Small intestine (tissue), 7 donors: ENCODE measurements around the gene IL1RAPL2. TPM values are rescaled to one million over a fixed set of nuclear protein-coding genes. Genes with fewer than 3 reads are reported as not detected.

Experiments used
- DNase-seq, 2 donors: peaks; one replicate each; pipeline versions ENCODE4 v3.0.0 to v3.0.0-alpha.2; 2013
- FAIRE-seq: peaks from 2 replicates; lab custom pipeline; 2012; peaks lifted over from hg19 to GRCh38; lab: Jason Lieb, UNC
- H3K27ac ChIP-seq, 3 donors: one replicate each; pipeline ENCODE4 v1.5.1; 2013; ENCODE audit warnings: low read length in 2 of 3, mild to moderate bottlenecking in 2 of 3, control low read depth in 1 of 3, inconsistent platforms in 1 of 3, low read depth in 1 of 3, moderate library complexity in 1 of 3
- H3K27me3 ChIP-seq, 3 donors: one replicate each; pipeline ENCODE4 v1.6.1; 2013; ENCODE audit warnings: low read length in 3 of 3, inconsistent platforms in 1 of 3; ENCODE audit not compliant: control insufficient read depth in 3 of 3, insufficient read depth in 3 of 3
- H3K36me3 ChIP-seq, 3 donors: one replicate each; pipeline ENCODE4 v1.6.1; 2013; ENCODE audit warnings: low read length in 3 of 3, inconsistent platforms in 1 of 3, low read depth in 1 of 3, mild to moderate bottlenecking in 1 of 3, moderate library complexity in 1 of 3; ENCODE audit not compliant: control insufficient read depth in 3 of 3, insufficient read depth in 2 of 3
- H3K4me1 ChIP-seq, 3 donors: one replicate each; pipeline ENCODE4 v1.6.1; 2013; ENCODE audit warnings: low read length in 2 of 3, inconsistent platforms in 1 of 3, low read depth in 1 of 3, mild to moderate bottlenecking in 1 of 3, moderate library complexity in 1 of 3; ENCODE audit not compliant: control insufficient read depth in 3 of 3, insufficient read depth in 2 of 3
- H3K4me3 ChIP-seq, 3 donors: one replicate each; pipeline ENCODE4 v1.5.1; 2013; ENCODE audit warnings: low read length in 3 of 3, control low read depth in 1 of 3, inconsistent platforms in 1 of 3, low read depth in 1 of 3, mild to moderate bottlenecking in 1 of 3, moderate library complexity in 1 of 3
- H3K9me3 ChIP-seq, 2 donors: one replicate each; pipeline ENCODE4 v1.6.1; 2013; ENCODE audit warnings: low read depth in 1 of 2, low read length in 1 of 2; ENCODE audit not compliant: control insufficient read depth in 2 of 2, insufficient read depth in 1 of 2
- WGBS, 3 donors: extraction: QIAGEN DNeasy Blood & Tissue Kit; methylation state at CpG; one replicate each; pipeline ENCODE4 v1.1.7; 2013; 5-methylcytosine and 5-hydroxymethylcytosine counted together
- polyA plus RNA-seq, 4 donors: library from polyadenylated mRNA; stranded (reverse) in 3 of 4; unstranded in 1 of 4; fragments of 200-250 nt in 3 of 4; fragments of 120-200 nt in 1 of 4; gene quantifications; one replicate each; pipeline versions ENCODE4 v1.2.1 to v1.2.3, GENCODE V29; 2013
- donor health status: healthy with polysubstance abuse.
- donor health status: control.
- donor health status: control.
- donor health status: Bipolar disorder and iron deficiency.
- donor health status: healthy.

The IL1RAPL2 gene
- polyA plus RNA-seq, 4 donors = 0.03 TPM; not detected in 3

DNA sequence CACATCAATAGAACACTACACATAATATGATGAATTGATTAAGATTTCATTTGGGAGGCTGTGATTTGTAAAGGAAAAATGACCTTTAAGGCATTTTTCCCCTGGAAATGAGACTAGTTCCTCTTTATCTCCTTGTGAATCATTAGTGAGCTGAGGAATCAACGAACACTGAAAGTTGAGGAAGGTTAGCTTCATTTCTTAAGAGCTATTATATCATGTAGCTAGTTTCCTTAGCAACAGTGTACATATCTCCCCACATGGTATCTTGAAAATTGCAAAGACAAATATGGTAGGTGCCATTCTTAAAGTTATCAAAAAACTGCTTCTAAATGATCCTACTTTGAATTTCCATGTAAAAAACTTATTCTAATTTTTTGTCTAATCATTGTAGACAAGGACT lies 1128.8 kb downstream of the IL1RAPL2 start:
- H3K36me3 ChIP-seq = no peaks in the 10 kb centered on the region
- H3K4me1 ChIP-seq = no peaks in the 10 kb centered on the region
- FAIRE-seq (no peak), DNase-seq (no peak)
- H3K4me3 ChIP-seq = no peak overlapping the region
- 4 to 52% (median 13%) methylated on average over 1 of the region's 1 CpG for WGBS, 3 donors
- no peaks in the 10 kb centered on the region for H3K27me3 ChIP-seq
- no peaks in the 10 kb centered on the region for H3K9me3 ChIP-seq
- H3K27ac ChIP-seq = no peak overlapping the region

DNA sequence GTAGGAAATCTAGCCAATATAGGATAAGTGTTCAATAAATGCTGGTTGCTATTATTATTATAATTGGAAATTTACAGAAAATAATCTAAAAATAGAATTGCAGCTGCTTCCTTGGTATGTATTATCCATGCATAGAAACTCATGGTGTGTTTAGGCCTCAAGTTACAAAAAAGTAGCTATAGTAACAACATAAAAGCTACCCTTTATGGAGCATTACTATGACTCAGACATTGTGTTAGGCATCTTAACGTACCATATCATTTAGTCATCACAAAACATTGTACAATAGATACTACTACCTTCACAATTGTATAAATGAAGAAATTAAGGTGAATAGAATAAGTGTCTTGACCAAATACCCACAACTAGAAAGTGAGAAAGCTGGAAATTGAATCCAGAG lies 1129.5 kb downstream of the IL1RAPL2 start:
- H3K36me3 ChIP-seq = no peaks in the 10 kb centered on the region
- H3K27me3 ChIP-seq = no peaks in the 10 kb centered on the region
- H3K27ac ChIP-seq = no peak overlapping the region
- no peaks in the 10 kb centered on the region for H3K9me3 ChIP-seq
- H3K4me3 ChIP-seq = no peak overlapping the region
- 26 to 72% (median 32%) methylated on average over 1 of the region's 1 CpG for WGBS, 3 donors
- FAIRE-seq = no peak
- no peak for DNase-seq
- no peaks in the 10 kb centered on the region for H3K4me1 ChIP-seq

DNA sequence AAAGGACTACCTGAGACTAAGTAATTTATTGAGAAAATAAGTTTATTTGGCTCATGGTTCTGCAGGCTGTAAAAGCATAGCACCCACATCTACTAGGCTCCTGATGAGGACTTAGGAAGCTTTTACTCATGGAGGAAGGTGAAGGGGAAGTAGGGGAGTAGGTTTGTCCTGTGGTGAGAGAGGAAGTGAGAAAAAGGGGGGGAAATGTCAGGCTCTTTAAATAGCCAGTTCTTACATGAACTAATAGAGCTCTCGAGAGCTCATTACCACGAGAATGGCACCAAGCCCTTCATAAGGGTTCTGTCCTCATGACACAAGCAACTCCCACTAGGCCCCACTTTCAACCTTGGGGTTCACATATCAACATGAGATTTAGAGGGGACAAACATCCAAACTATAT lies 1130.9 kb downstream of the IL1RAPL2 start:
- 52 to 65% (median 57%) methylated on average over 2 of the region's 2 CpGs for WGBS, 3 donors
- FAIRE-seq = no peak

DNA sequence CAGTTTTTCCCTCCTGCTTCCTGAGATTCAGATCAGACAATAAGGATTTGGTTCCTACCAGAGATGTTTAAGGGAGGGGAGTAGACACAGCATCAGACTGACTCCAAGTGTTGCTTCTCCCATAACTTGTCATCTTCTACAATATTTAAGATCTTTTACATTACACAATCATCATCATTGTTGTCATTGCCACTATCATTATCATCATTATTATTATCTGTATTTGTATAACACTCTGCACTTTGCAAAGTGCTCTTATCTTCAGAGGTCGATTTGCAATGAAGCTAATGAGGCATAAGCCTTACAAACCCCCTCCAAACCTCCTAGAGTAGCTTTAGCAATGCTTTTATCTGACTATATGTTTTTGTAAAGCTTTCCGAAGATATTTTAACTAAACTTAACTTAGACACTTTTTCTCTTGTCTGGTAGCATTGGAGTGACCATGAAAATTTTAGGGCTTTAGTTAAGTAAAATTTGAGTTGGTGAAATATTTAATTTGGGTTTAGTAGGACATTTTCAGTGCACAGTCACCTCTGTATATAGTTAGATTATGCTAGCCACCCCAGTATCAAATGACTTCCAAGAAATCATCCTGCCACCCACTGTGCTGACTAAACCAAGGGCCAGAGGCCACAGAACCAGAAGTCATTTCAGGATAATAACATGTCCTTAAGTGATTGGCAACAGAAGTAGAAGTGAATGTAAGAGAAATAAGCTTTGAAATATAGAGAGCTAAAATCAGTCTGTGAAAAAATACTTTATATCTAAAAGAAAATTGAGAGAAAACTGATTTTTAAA lies 1132.2 kb downstream of the IL1RAPL2 start:
- Histone ChIP-seq H3K4me3 (no peak overlapping the region), H3K4me1 (no peaks in the 10 kb centered on the region), H3K27ac (no peak overlapping the region), H3K36me3 (no peaks in the 10 kb centered on the region), H3K27me3 (no peaks in the 10 kb centered on the region), H3K9me3 (no peaks in the 10 kb centered on the region)
- FAIRE-seq (no peak), DNase-seq (no peak)
- WGBS, 3 donors = 13 to 43% (median 26%) methylated on average over 2 of the region's 2 CpGs

More for the DNA sequence above, 1130.9 kb downstream of the IL1RAPL2 start:
- DNase-seq = no peak
- Histone ChIP-seq H3K36me3 (no peaks in the 10 kb centered on the region), H3K9me3 (no peaks in the 10 kb centered on the region), H3K27ac (no peak overlapping the region), H3K27me3 (no peaks in the 10 kb centered on the region), H3K4me3 (no peak overlapping the region), H3K4me1 (no peaks in the 10 kb centered on the region)

DNA sequence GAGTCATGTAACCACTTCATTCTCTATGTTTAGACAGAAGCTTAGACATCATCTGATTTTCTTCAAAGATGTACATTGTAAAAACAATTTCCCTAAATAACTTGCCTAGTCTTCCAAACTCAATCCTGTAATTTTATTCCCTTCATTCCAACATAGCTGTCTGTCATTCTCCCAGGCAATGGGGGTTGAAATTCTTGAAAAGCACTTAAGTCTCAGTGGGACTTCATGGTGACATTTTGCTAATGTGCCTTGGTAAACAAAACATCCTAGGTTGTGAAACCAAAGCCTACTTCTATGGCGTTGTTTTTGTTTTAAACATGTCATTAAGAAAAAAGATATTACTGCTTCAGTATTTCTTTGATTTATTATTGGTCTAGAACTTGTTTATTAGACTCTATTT lies 1134.3 kb downstream of the IL1RAPL2 start:
- H3K4me1 ChIP-seq = no peaks in the 10 kb centered on the region
- FAIRE-seq = no peak
- H3K36me3 ChIP-seq = no peaks in the 10 kb centered on the region
- H3K27me3 ChIP-seq = no peaks in the 10 kb centered on the region
- DNase-seq = no peak
- H3K27ac ChIP-seq = no peak overlapping the region
- WGBS, 3 donors = 33 to 50% (median 48%) methylated on average over 1 of the region's 1 CpG
- no peaks in the 10 kb centered on the region for H3K9me3 ChIP-seq
- H3K4me3 ChIP-seq = no peak overlapping the region

DNA sequence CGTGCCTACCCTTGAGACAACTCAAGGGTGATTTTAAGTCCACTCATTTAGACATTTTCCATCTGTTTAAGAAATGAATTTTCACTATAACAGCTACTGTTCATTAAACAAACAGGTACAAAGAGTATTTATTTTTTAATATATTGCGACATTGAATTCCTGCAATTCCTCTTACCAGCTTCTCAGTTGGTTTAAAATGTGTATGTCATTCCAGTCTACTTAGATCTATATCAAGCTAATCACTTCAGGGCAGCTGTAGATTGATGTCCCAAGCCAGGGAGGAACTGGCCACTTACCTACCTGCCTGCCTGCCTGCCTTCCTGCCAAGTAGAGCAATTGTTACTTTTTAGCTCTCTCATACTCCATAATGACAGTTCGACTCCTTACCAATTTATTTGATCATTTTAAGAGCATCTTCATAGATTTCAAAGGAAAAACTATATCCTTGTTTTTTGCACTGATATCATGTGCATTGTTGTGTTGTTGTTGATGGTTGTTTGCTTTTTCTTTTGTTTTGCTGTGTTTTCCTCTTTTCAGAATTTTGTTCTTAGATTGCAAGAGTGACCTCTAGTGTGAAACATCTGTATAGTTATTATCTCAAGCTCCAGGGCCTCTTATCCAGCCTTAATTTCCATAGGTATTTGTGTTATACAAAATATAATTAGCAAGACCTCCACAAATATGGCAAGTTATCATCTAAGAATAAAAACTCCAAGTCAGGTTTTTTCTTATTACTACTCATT lies 1135.5 kb downstream of the IL1RAPL2 start:
- H3K9me3 ChIP-seq = no peaks in the 10 kb centered on the region
- DNase-seq (no peak), FAIRE-seq (no peak)
- H3K36me3 ChIP-seq = no peaks in the 10 kb centered on the region
- no peaks in the 10 kb centered on the region for H3K4me1 ChIP-seq
- no peaks in the 10 kb centered on the region for H3K27me3 ChIP-seq
- H3K27ac ChIP-seq = no peak overlapping the region
- no peak overlapping the region for H3K4me3 ChIP-seq
- WGBS, 3 donors = 48 to 75% (median 57%) methylated on average over 3 of the region's 3 CpGs

DNA sequence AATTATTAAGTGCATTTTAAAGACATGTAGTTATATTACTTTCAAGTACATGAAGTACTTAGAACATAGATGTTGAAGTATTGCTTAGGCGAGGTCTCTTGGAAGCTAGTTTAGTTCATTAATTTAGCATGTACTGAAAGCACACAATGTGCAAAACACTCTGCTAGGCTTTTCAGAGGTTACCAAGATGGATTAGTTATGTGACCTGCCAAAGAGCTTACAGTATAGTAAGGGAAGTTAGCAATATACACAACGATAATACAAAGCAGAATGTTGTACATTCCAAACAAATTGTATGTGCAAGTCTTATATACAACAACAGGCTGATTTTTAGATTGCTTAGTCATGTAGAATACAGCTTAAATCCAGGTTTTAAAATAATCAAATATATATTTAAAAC lies 1137.9 kb downstream of the IL1RAPL2 start:
- H3K4me1 ChIP-seq = no peaks in the 10 kb centered on the region
- H3K36me3 ChIP-seq = no peaks in the 10 kb centered on the region
- no peak overlapping the region for H3K27ac ChIP-seq
- H3K9me3 ChIP-seq = no peaks in the 10 kb centered on the region
- H3K27me3 ChIP-seq = no peaks in the 10 kb centered on the region
- no peak overlapping the region for H3K4me3 ChIP-seq
- WGBS, 3 donors = 61 to 73% (median 66%) methylated on average over 2 of the region's 2 CpGs
- FAIRE-seq = no peak
- DNase-seq = no peak

DNA sequence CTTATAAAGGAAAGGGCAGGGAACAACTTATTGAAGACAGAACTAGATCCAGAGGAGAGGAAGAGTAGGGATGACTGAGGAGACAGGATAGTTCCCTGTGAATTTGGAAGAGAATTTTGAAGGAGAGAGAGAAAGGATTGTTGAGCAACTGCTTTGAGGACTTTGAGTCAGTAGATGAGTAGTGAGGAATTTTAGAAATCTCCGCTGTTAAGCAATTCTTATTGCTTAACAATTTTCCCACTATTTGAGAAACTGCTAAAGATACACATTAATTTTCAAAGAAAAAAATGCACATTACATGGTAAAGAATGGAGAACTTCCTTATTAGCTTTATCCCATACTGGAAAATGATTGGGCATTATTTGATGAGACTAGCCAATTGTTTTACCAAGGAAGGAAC lies 1140.0 kb downstream of the IL1RAPL2 start:
- no peak overlapping the region for H3K4me3 ChIP-seq
- no peaks in the 10 kb centered on the region for H3K4me1 ChIP-seq
- H3K27me3 ChIP-seq = no peaks in the 10 kb centered on the region
- H3K9me3 ChIP-seq = no peaks in the 10 kb centered on the region
- WGBS, 3 donors = 87 to 94% (median 88%) methylated on average over 1 of the region's 1 CpG
- no peaks in the 10 kb centered on the region for H3K36me3 ChIP-seq
- FAIRE-seq (no peak), DNase-seq (no peak)
- no peak overlapping the region for H3K27ac ChIP-seq
